ENCODE measurements around the gene DRG1. TPM values are rescaled to one million over a fixed set of nuclear protein-coding genes. Genes with fewer than 3 reads are reported as not detected.
A peak's percentile ranks its signal among the peaks of the same experiment; 100 is the strongest.

DRG1 gene
- total RNA-seq, 5 donors from 2014 or later (not counting 1 experiment from before 2014, with no cell fraction given): 56.9 to 69.3 (median 62.3) TPM

DNA sequence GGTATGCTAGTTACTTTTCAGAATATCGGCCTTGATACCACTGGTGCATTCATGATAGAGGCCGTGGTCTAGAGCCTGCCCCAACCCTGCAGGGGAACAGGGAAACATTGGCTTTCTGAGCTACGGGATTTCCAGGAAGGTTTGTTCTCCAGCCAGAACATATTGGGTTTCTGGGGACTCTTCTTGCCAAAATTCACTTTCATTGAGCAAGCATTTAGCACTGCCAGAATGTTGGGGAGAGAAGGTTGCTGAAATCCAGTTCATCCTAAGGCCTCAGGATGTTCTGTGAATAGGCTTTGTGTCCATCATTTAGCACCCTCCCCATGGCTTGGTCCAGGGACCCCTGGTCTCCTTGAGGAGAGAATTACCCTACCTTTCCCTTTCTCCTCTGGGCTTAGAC, 36.7 kb downstream of the DRG1 start:
- POLR2A ChIA-PET: no interaction called here
- H3K4me1 Mint-ChIP-seq: no peaks in the 10 kb centered on the region
- Histone ChIP-seq H3K4me3 (ENCODE audit: control insufficient read depth in 1 of 2, extremely low read depth in 1 of 2, low read length in 1 of 2) (no peak overlapping the region), H3K36me3 (ENCODE audit: control insufficient read depth in 2 of 2, extremely low read depth in 1 of 2, insufficient read depth in 1 of 2, low read length in 1 of 2) (peaks cover 23 to 89% of the 10 kb centered on the region in 2 donors), H3K4me1 (ENCODE audit: control insufficient read depth in 1 of 2, extremely low read depth in 1 of 2, insufficient read depth in 2 of 2, low read length in 2 of 2) (no peaks in the 10 kb centered on the region), H3K27ac (ENCODE audit: low read length) (no peak overlapping the region), H3K9me3 (no peaks in the 10 kb centered on the region), H3K27me3 (replicated peaks in 1 of 2; ENCODE audit: control insufficient read depth in 2 of 2, extremely low read depth in 1 of 2, insufficient read depth in 2 of 2, low read length in 1 of 2) (no peaks in the 10 kb centered on the region)
- peak overlapping the region in 1 of 2 donors; percentile 28 for H3K27ac Mint-ChIP-seq
- CTCF ChIA-PET: no interaction called here
- ATAC-seq (replicated peaks in 1 of 4) (no peak), DNase-seq (no peak)
- no peaks in the 10 kb centered on the region for H3K27me3 Mint-ChIP-seq
- H3K36me3 Mint-ChIP-seq: peaks cover 64% of the 10 kb centered on the region
- H3K4me3 Mint-ChIP-seq: no peak overlapping the region
- WGBS (ENCODE audit: insufficient coverage): 94% methylated on average over 2 of the region's 3 CpGs
- no peaks in the 10 kb centered on the region for H3K9me3 Mint-ChIP-seq

GRCh38 chr22:31439808-31440207, 40.4 kb downstream of the DRG1 start:
- Mint-ChIP-seq H3K27ac (no peak overlapping the region), H3K36me3 (peaks cover 62% of the 10 kb centered on the region), H3K27me3 (no peaks in the 10 kb centered on the region), H3K4me3 (no peak overlapping the region), H3K4me1 (no peaks in the 10 kb centered on the region), H3K9me3 (no peaks in the 10 kb centered on the region)
- ATAC-seq (replicated peaks in 1 of 4): no peak
- no peak for DNase-seq
- H3K27me3 ChIP-seq (replicated peaks in 1 of 2; ENCODE audit: control insufficient read depth in 2 of 2, extremely low read depth in 1 of 2, insufficient read depth in 2 of 2, low read length in 1 of 2): no peaks in the 10 kb centered on the region
- WGBS (ENCODE audit: insufficient coverage): 93% methylated on average over 5 of the region's 8 CpGs
- H3K4me3 ChIP-seq (ENCODE audit: control insufficient read depth in 1 of 2, extremely low read depth in 1 of 2, low read length in 1 of 2): no peak overlapping the region
- no peaks in the 10 kb centered on the region for H3K4me1 ChIP-seq (ENCODE audit: control insufficient read depth in 1 of 2, extremely low read depth in 1 of 2, insufficient read depth in 2 of 2, low read length in 2 of 2)
- ChIA-PET POLR2A (interaction anchor here in 1 of 2 donors (0.6 kb wide), 1 partner anchor 98 kb away, joined by 4 read pairs; no protein-coding TSS in a partner anchor), CTCF (no interaction called here)
- H3K36me3 ChIP-seq (ENCODE audit: control insufficient read depth in 2 of 2, extremely low read depth in 1 of 2, insufficient read depth in 1 of 2, low read length in 1 of 2): peaks cover 16 to 93% of the 10 kb centered on the region in 2 donors
- no peaks in the 10 kb centered on the region for H3K9me3 ChIP-seq
- H3K27ac ChIP-seq (ENCODE audit: low read length): no peak overlapping the region

DNA sequence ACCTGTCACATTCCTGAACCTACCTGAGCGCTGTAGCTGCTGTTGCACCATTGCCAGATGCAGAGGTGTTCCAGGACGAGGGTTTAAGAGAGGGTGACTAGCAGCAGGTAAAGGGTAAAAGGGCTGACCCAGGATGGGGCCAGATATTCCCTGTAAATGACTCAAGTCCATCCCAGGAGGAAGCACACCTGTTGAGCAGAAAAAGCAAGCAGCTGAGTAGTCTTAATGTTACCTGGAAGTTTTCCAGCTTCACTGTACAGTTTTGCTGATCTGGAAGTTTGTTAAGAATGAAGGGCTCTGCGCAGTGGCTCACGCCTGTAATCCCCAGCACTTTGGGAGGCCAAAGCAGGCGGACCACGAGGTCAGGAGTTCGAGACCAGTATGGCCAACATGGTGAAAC, 41.3 kb downstream of the DRG1 start:
- Mint-ChIP-seq H3K9me3 (no peaks in the 10 kb centered on the region), H3K4me3 (no peak overlapping the region), H3K36me3 (peaks cover 64% of the 10 kb centered on the region), H3K27me3 (no peaks in the 10 kb centered on the region), H3K27ac (no peak overlapping the region), H3K4me1 (no peaks in the 10 kb centered on the region)
- no peak for ATAC-seq (replicated peaks in 1 of 4)
- Histone ChIP-seq H3K4me1 (ENCODE audit: control insufficient read depth in 1 of 2, extremely low read depth in 1 of 2, insufficient read depth in 2 of 2, low read length in 2 of 2) (no peaks in the 10 kb centered on the region), H3K27me3 (replicated peaks in 1 of 2; ENCODE audit: control insufficient read depth in 2 of 2, extremely low read depth in 1 of 2, insufficient read depth in 2 of 2, low read length in 1 of 2) (no peaks in the 10 kb centered on the region), H3K9me3 (no peaks in the 10 kb centered on the region), H3K4me3 (ENCODE audit: control insufficient read depth in 1 of 2, extremely low read depth in 1 of 2, low read length in 1 of 2) (no peak overlapping the region), H3K36me3 (ENCODE audit: control insufficient read depth in 2 of 2, extremely low read depth in 1 of 2, insufficient read depth in 1 of 2, low read length in 1 of 2) (peaks cover 9 to 93% of the 10 kb centered on the region in 2 donors), H3K27ac (ENCODE audit: low read length) (no peak overlapping the region)
- POLR2A ChIA-PET: no interaction called here
- 100% methylated on average over 3 of the region's 7 CpGs for WGBS (ENCODE audit: insufficient coverage)
- CTCF ChIA-PET: no interaction called here
- no peak for DNase-seq

- Histone ChIP-seq H3K4me1 (ENCODE audit: control insufficient read depth in 1 of 2, extremely low read depth in 1 of 2, insufficient read depth in 2 of 2, low read length in 2 of 2) (no peaks in the 10 kb centered on the region), H3K9me3 (no peaks in the 10 kb centered on the region), H3K27ac (ENCODE audit: low read length) (no peak overlapping the region), H3K27me3 (replicated peaks in 1 of 2; ENCODE audit: control insufficient read depth in 2 of 2, extremely low read depth in 1 of 2, insufficient read depth in 2 of 2, low read length in 1 of 2) (no peaks in the 10 kb centered on the region), H3K4me3 (ENCODE audit: control insufficient read depth in 1 of 2, extremely low read depth in 1 of 2, low read length in 1 of 2) (no peak overlapping the region), H3K36me3 (ENCODE audit: control insufficient read depth in 2 of 2, extremely low read depth in 1 of 2, insufficient read depth in 1 of 2, low read length in 1 of 2) (peaks cover 7 to 88% of the 10 kb centered on the region in 2 donors)
- Mint-ChIP-seq H3K27ac (peak overlapping the region in 1 of 2 donors; percentile 28), H3K4me1 (no peaks in the 10 kb centered on the region), H3K27me3 (no peaks in the 10 kb centered on the region), H3K4me3 (no peak overlapping the region), H3K36me3 (peaks cover 64% of the 10 kb centered on the region), H3K9me3 (no peaks in the 10 kb centered on the region)
- WGBS (ENCODE audit: insufficient coverage): 100% methylated on average over 3 of the region's 5 CpGs
- ATAC-seq (replicated peaks in 1 of 4): no peak
- ChIA-PET CTCF (interaction anchor here in 1 of 2 donors (0.6 kb wide), 1 partner anchor 163 kb away, joined by 3 read pairs; no protein-coding TSS in a partner anchor), POLR2A (no interaction called here)
- no peak for DNase-seq
Observed at GRCh38 chr22:31441652-31442051, 42.2 kb downstream of the DRG1 start.

- peaks cover 2 to 77% of the 10 kb centered on the region in 2 donors for H3K36me3 ChIP-seq (ENCODE audit: control insufficient read depth in 2 of 2, extremely low read depth in 1 of 2, insufficient read depth in 1 of 2, low read length in 1 of 2)
Observed at GRCh38 chr22:31442768-31443489, 43.5 kb downstream of the DRG1 start.

GRCh38 chr22:31443516-31443915, 44.1 kb downstream of the DRG1 start:
- no peak for ATAC-seq (replicated peaks in 1 of 4)
- Mint-ChIP-seq H3K36me3 (peaks cover 52% of the 10 kb centered on the region), H3K9me3 (no peaks in the 10 kb centered on the region), H3K27ac (peak overlapping the region in 1 of 2 donors; percentile 28), H3K4me3 (no peak overlapping the region), H3K27me3 (no peaks in the 10 kb centered on the region), H3K4me1 (no peaks in the 10 kb centered on the region)
- Histone ChIP-seq H3K4me3 (ENCODE audit: control insufficient read depth in 1 of 2, extremely low read depth in 1 of 2, low read length in 1 of 2) (no peak overlapping the region), H3K27me3 (replicated peaks in 1 of 2; ENCODE audit: control insufficient read depth in 2 of 2, extremely low read depth in 1 of 2, insufficient read depth in 2 of 2, low read length in 1 of 2) (no peaks in the 10 kb centered on the region), H3K27ac (ENCODE audit: low read length) (no peak overlapping the region), H3K9me3 (no peaks in the 10 kb centered on the region), H3K36me3 (ENCODE audit: control insufficient read depth in 2 of 2, extremely low read depth in 1 of 2, insufficient read depth in 1 of 2, low read length in 1 of 2) (peaks cover 2 to 75% of the 10 kb centered on the region in 2 donors), H3K4me1 (ENCODE audit: control insufficient read depth in 1 of 2, extremely low read depth in 1 of 2, insufficient read depth in 2 of 2, low read length in 2 of 2) (no peaks in the 10 kb centered on the region)
- no peak for DNase-seq
- ChIA-PET CTCF (no interaction called here), POLR2A (interaction anchor here in 1 of 2 donors (0.5 kb wide), 1 partner anchor 29 kb away, joined by 5 read pairs; no protein-coding TSS in a partner anchor)
- no CpG with 5 or more reads among the region's 7 CpGs for WGBS (ENCODE audit: insufficient coverage)

More at GRCh38 chr22:31442768-31443489, 43.5 kb downstream of the DRG1 start:
- WGBS (ENCODE audit: insufficient coverage): 100% methylated on average over 1 of the region's 5 CpGs
- Mint-ChIP-seq H3K4me3 (no peak overlapping the region), H3K27me3 (no peaks in the 10 kb centered on the region), H3K36me3 (peaks cover 54% of the 10 kb centered on the region), H3K4me1 (no peaks in the 10 kb centered on the region), H3K27ac (no peak overlapping the region), H3K9me3 (no peaks in the 10 kb centered on the region)
- H3K4me1 ChIP-seq (ENCODE audit: control insufficient read depth in 1 of 2, extremely low read depth in 1 of 2, insufficient read depth in 2 of 2, low read length in 2 of 2): no peaks in the 10 kb centered on the region
- ATAC-seq (replicated peaks in 1 of 4): no peak
- CTCF ChIA-PET: interaction anchor here in 1 of 2 donors (0.5 kb wide), 2 partner anchors 9 to 1428 kb away, joined by 3 to 4 read pairs; no protein-coding TSS in a partner anchor
- H3K4me3 ChIP-seq (ENCODE audit: control insufficient read depth in 1 of 2, extremely low read depth in 1 of 2, low read length in 1 of 2): no peak overlapping the region
- no peak for DNase-seq
- H3K9me3 ChIP-seq: no peaks in the 10 kb centered on the region
- H3K27me3 ChIP-seq (replicated peaks in 1 of 2; ENCODE audit: control insufficient read depth in 2 of 2, extremely low read depth in 1 of 2, insufficient read depth in 2 of 2, low read length in 1 of 2): no peaks in the 10 kb centered on the region
- POLR2A ChIA-PET: interaction anchor here in 1 of 2 donors (0.5 kb wide), 1 partner anchor 57 kb away, joined by 3 read pairs; no protein-coding TSS in a partner anchor
- no peak overlapping the region for H3K27ac ChIP-seq (ENCODE audit: low read length)
